Liver (tissue), 9 donors: ENCODE data around the gene NEK7. TPM values are rescaled to one million over a fixed set of nuclear protein-coding genes. Genes with fewer than 3 reads are reported as not detected.
A peak's percentile ranks its signal among the peaks of the same experiment; 100 is the strongest.
"Not testable (repeated sequence)": the region's sequence is repeated elsewhere in the genome, so short reads cannot be mapped to it uniquely, and the experiment has no call there.

ENCODE experiments used
- DNase-seq: peaks from one replicate; pipeline ENCODE4 v3.0.0-alpha.2; 2017; ENCODE audit warnings: low spot score
- H3K27ac ChIP-seq, 2 donors: one replicate each; pipeline ENCODE4 v1.7.0; 2013; ENCODE audit warnings: inconsistent platforms in 2 of 2, low read length in 2 of 2, control low read depth in 1 of 2, low read depth in 1 of 2, mild to moderate bottlenecking in 1 of 2
- H3K27me3 ChIP-seq, 4 donors: one replicate each; pipeline versions ENCODE4 v1.6.1 to v1.7.0; 2013; ENCODE audit warnings: low read length in 3 of 4, inconsistent platforms in 1 of 4, mild to moderate bottlenecking in 1 of 4, moderate library complexity in 1 of 4; ENCODE audit not compliant: control insufficient read depth in 4 of 4, insufficient read depth in 4 of 4
- H3K36me3 ChIP-seq, 4 donors: one replicate each; pipeline versions ENCODE4 v1.6.1 to v1.7.0; 2013; ENCODE audit warnings: low read length in 3 of 4, mild to moderate bottlenecking in 3 of 4, low read depth in 1 of 4, moderate library complexity in 1 of 4; ENCODE audit not compliant: control insufficient read depth in 4 of 4, insufficient read depth in 3 of 4
- H3K4me1 ChIP-seq, 4 donors: one replicate each; pipeline versions ENCODE4 v1.6.1 to v1.7.0; 2013; ENCODE audit warnings: low read length in 3 of 4, mild to moderate bottlenecking in 3 of 4, moderate library complexity in 1 of 4; ENCODE audit not compliant: control insufficient read depth in 4 of 4, insufficient read depth in 4 of 4
- H3K4me3 ChIP-seq, 3 donors: one replicate each; pipeline versions ENCODE4 v1.6.1 to v1.7.0; 2013; ENCODE audit warnings: low read length in 3 of 3, control low read depth in 1 of 3, low read depth in 1 of 3, mild to moderate bottlenecking in 1 of 3
- H3K9ac ChIP-seq, 2 donors: one replicate each; pipeline ENCODE4 v1.7.0; 2013; ENCODE audit warnings: low read length in 2 of 2, mild to moderate bottlenecking in 2 of 2, moderate library complexity in 2 of 2, control low read depth in 1 of 2, low read depth in 1 of 2
- H3K9me3 ChIP-seq, 4 donors: one replicate each; pipeline versions ENCODE4 v1.6.1 to v1.7.0; 2013; ENCODE audit warnings: low read length in 3 of 4; ENCODE audit not compliant: control insufficient read depth in 4 of 4
- FOXA1 ChIP-seq: IDR thresholded peaks from 2 replicates; pipeline ENCODE4 v1.6.1; 2016; ENCODE audit warnings: antibody characterized with exemption
- FOXA2 ChIP-seq: IDR thresholded peaks from 2 replicates; pipeline ENCODE4 v1.6.1; 2016; ENCODE audit warnings: antibody characterized with exemption
- HNF4A ChIP-seq, 2 donors: conservative IDR thresholded peaks; 2 replicates each; pipeline ENCODE4 v1.6.1; 2016; ENCODE audit warnings: antibody characterized with exemption in 2 of 2, mild to moderate bottlenecking in 2 of 2
- HNF4G ChIP-seq: IDR thresholded peaks from 2 replicates; pipeline ENCODE4 v1.6.1; 2016; ENCODE audit warnings: antibody characterized with exemption
- JUND ChIP-seq, 2 donors: IDR thresholded peaks; 2 replicates each; pipeline ENCODE4 v1.6.1; 2016; ENCODE audit warnings: antibody characterized with exemption in 2 of 2
- NR2F2 ChIP-seq: IDR thresholded peaks from 2 replicates; pipeline ENCODE4 v1.6.1; 2016; ENCODE audit warnings: antibody characterized with exemption
- RAD21 ChIP-seq, 2 donors: IDR thresholded peaks; 2 replicates each; pipeline ENCODE4 v1.6.1; 2016; ENCODE audit warnings: antibody characterized with exemption in 2 of 2, mild to moderate bottlenecking in 2 of 2
- RXRA ChIP-seq, 2 donors: IDR thresholded peaks; 2 replicates each; pipeline ENCODE4 v1.6.1; 2017 to 2018; ENCODE audit warnings: antibody characterized with exemption in 2 of 2, mild to moderate bottlenecking in 1 of 2
- YY1 ChIP-seq: IDR thresholded peaks from 2 replicates; pipeline ENCODE4 v1.6.1; 2016; ENCODE audit warnings: antibody characterized with exemption, mild to moderate bottlenecking
- WGBS: extraction: QIAGEN DNeasy Blood & Tissue Kit; methylation state at CpG from one replicate; pipeline ENCODE4 v1.1.7; 2013; 5-methylcytosine and 5-hydroxymethylcytosine counted together
- polyA plus RNA-seq, 2 donors: library from polyadenylated mRNA; stranded (reverse) in 1 of 2; unstranded in 1 of 2; fragments of 200-250 nt in 1 of 2; fragments of >200 nt in 1 of 2; fragmentation: Nextera tagmentation in 1 of 2; extraction: Ambion mirVana in 1 of 2; gene quantifications; one replicate each; pipeline versions ENCODE4 v1.2.1 to v1.2.3, GENCODE V29; 2013 to 2015
- total RNA-seq, 2 donors: library from RNA; depleted of rRNA; stranded (reverse); fragments of >200 nt; gene quantifications; one replicate each; pipeline ENCODE4 v1.2.3, GENCODE V29; 2014
- TF ChIP-seq, protein P1 (sequence below): IDR thresholded peaks from 2 replicates; pipeline ENCODE4 v1.6.1; 2016; ENCODE audit warnings: antibody characterized with exemption
- TF ChIP-seq, protein P2 (sequence below): IDR thresholded peaks from 2 replicates; pipeline ENCODE4 v1.6.1; 2016; ENCODE audit warnings: antibody characterized with exemption, mild to moderate bottlenecking
- TF ChIP-seq, protein P3 (sequence below): fragments of 150-350 bp; IDR thresholded peaks from 2 replicates; pipeline ENCODE4 v1.5.1; 2017; ENCODE audit warnings: improper control_type of control experiment, low read depth, low read length; ENCODE audit not compliant: missing input control
- donor health status: healthy.
- donor health status: healthy.
- donor health status: healthy.
- donor health status: healthy.
- donor health status: healthy.

The NEK7 gene
- total and polyA plus RNA-seq, 4 donors, result 9.2 to 34.4 (median 20.2) TPM

DNA sequence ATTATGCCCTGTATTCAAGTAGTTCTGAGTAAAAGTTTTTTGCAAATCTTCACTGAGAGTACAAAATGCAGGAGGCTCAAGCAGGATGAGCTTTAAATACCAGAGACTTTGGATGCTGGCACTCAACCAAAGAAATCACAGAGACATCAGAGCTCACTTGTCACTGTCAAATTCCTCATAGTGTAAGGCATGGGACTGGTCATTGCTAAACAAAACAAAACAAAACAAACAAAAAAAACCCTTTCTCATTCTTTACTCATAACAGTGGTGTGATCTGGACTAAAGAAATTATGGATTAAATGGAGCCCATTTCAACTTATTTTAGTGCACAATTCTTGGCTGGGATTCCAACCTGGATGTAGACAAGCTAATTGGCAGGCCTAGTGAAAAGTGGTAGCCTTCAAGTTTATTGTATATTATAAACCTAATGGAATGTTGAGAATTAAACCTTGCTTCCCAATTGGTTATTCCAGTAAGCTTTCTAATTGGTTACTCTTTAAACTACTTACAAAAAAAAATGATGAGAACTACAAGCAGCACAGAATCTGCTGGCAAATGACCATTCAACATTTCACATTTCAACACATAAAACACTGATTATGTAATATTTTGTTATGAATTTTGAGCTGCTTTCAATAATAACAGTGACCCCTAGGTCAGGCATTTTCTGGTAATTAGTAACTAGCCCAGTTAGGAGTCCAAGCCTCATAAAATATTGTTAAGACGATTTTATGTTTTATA lies 30.6 kb upstream of the NEK7 start:
- Histone ChIP-seq H3K27me3 (no peaks in the 10 kb centered on the region), H3K27ac (no peak overlapping the region), H3K4me1 (peaks cover 0 to 11% (median 5%) of the 10 kb centered on the region in 4 donors), H3K4me3 (no peak overlapping the region), H3K9me3 (no peaks in the 10 kb centered on the region), H3K36me3 (no peaks in the 10 kb centered on the region), H3K9ac (no peak overlapping the region)
- WGBS, result 25% methylated on average over 1 of the region's 1 CpG
- DNase-seq, result no peak
- TF ChIP-seq NR2F2, result peak; percentile 59
- TF ChIP-seq HNF4A (conservative IDR thresholded peaks at IDR 0.05), result no peak

DNA sequence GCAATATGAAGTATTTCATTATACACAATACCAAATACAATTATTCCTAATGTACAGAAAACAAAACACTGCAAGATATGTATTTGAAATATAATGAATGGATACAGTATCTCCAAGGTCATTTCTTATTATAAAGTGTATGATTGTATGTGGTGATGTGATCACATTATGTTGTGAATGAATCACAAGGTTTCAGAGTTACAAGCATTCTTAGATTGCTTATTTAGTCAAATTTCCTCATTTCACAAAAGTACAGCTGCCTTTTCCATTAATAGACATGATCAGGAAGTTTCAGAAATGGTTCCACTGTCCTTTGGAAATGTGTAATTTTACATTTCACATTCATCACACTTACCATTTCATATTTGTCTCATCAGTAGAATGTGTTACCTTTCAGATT lies 28.3 kb upstream of the NEK7 start:
- H3K9ac ChIP-seq, result no peak overlapping the region
- no peak overlapping the region for H3K4me3 ChIP-seq
- no peak overlapping the region for H3K27ac ChIP-seq
- no peaks in the 10 kb centered on the region for H3K27me3 ChIP-seq
- no peaks in the 10 kb centered on the region for H3K9me3 ChIP-seq
- TF ChIP-seq HNF4A (conservative IDR thresholded peaks at IDR 0.05), result no peak
- TF ChIP-seq YY1, result no peak
- TF ChIP-seq FOXA1, result no peak
- no peak for TF ChIP-seq RXRA (IDR thresholded peaks at IDR 0.05)
- TF ChIP-seq RAD21 (IDR thresholded peaks at IDR 0.05), result no peak
- TF ChIP-seq FOXA2, result no peak
- TF ChIP-seq JUND (IDR thresholded peaks at IDR 0.05), result no peak
- no peak for TF ChIP-seq NR2F2
- TF ChIP-seq, protein P1, sequence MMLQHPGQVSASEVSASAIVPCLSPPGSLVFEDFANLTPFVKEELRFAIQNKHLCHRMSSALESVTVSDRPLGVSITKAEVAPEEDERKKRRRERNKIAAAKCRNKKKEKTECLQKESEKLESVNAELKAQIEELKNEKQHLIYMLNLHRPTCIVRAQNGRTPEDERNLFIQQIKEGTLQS, result no peak
- peaks cover 0 to 11% (median 5%) of the 10 kb centered on the region in 4 donors for H3K4me1 ChIP-seq
- H3K36me3 ChIP-seq, result no peaks in the 10 kb centered on the region
- DNase-seq, result no peak

DNA sequence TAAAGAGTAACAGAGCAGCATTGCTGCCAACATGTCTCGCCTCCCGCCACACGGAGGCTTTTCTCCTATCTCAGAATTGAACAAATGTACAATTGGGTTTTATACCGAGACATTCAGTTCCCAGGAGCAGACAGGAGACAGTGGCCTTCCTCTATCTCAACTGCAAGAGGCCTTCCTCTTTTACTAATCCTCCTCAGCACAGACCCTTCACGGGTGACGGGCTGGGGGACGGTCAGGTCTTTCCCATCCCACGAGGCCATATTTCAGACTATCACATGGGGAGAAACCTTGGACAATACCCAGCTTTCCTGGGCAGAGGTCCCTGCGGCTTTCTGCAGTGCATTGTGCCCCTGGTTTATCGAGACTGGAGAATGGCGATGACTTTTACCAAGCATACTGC lies 26.7 kb upstream of the NEK7 start:
- H3K4me3 ChIP-seq, DNase-seq, H3K27me3 ChIP-seq, H3K9me3 ChIP-seq, H3K36me3 ChIP-seq, H3K27ac ChIP-seq, H3K9ac ChIP-seq: not testable (repeated sequence)
- 96% methylated on average over 11 of the region's 11 CpGs for WGBS
- H3K4me1 ChIP-seq, result peaks cover 0 to 11% (median 5%) of the 10 kb centered on the region in 4 donors

DNA sequence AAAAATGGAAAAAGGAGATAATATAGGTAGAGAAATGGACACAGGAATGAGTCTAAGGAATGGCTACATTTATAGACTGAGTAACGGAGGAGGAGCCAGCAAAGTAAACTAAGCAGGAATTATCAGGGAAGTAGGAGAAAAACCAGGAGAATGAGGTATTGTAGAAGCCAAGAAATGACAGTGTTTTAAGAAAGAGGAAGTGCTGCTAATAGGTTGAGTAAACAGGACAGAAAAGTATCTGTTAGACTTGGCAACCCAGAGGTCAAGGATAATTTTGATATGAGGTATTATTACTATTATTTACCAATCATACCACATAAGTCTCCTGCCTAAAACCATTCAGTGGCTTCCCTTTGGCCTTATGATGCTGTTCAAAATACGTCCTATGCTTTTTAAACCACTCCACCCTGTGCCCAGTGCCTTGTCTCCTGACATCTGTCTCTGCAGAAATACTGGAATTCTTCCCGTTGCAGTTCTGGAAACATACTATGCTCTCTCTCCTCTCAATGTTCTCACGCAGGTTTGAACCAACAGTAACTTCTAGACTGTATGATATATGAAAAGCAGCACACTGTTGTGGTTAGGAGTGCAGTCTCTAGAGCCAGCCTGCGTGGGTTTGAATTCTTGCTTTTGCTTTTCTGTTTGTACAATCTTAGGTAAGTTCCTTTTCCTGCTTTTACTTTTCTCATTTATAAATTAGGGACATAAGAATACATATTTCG lies 24.6 kb upstream of the NEK7 start:
- Histone ChIP-seq H3K9ac (no peak overlapping the region), H3K4me1 (no peaks in the 10 kb centered on the region), H3K9me3 (no peaks in the 10 kb centered on the region), H3K27me3 (no peaks in the 10 kb centered on the region), H3K36me3 (no peaks in the 10 kb centered on the region), H3K27ac (no peak overlapping the region), H3K4me3 (no peak overlapping the region)
- no peak for DNase-seq
- TF ChIP-seq FOXA1, result no peak
- TF ChIP-seq YY1, result no peak
- TF ChIP-seq, protein P2, sequence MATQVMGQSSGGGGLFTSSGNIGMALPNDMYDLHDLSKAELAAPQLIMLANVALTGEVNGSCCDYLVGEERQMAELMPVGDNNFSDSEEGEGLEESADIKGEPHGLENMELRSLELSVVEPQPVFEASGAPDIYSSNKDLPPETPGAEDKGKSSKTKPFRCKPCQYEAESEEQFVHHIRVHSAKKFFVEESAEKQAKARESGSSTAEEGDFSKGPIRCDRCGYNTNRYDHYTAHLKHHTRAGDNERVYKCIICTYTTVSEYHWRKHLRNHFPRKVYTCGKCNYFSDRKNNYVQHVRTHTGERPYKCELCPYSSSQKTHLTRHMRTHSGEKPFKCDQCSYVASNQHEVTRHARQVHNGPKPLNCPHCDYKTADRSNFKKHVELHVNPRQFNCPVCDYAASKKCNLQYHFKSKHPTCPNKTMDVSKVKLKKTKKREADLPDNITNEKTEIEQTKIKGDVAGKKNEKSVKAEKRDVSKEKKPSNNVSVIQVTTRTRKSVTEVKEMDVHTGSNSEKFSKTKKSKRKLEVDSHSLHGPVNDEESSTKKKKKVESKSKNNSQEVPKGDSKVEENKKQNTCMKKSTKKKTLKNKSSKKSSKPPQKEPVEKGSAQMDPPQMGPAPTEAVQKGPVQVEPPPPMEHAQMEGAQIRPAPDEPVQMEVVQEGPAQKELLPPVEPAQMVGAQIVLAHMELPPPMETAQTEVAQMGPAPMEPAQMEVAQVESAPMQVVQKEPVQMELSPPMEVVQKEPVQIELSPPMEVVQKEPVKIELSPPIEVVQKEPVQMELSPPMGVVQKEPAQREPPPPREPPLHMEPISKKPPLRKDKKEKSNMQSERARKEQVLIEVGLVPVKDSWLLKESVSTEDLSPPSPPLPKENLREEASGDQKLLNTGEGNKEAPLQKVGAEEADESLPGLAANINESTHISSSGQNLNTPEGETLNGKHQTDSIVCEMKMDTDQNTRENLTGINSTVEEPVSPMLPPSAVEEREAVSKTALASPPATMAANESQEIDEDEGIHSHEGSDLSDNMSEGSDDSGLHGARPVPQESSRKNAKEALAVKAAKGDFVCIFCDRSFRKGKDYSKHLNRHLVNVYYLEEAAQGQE, result no peak
- TF ChIP-seq, protein P3, sequence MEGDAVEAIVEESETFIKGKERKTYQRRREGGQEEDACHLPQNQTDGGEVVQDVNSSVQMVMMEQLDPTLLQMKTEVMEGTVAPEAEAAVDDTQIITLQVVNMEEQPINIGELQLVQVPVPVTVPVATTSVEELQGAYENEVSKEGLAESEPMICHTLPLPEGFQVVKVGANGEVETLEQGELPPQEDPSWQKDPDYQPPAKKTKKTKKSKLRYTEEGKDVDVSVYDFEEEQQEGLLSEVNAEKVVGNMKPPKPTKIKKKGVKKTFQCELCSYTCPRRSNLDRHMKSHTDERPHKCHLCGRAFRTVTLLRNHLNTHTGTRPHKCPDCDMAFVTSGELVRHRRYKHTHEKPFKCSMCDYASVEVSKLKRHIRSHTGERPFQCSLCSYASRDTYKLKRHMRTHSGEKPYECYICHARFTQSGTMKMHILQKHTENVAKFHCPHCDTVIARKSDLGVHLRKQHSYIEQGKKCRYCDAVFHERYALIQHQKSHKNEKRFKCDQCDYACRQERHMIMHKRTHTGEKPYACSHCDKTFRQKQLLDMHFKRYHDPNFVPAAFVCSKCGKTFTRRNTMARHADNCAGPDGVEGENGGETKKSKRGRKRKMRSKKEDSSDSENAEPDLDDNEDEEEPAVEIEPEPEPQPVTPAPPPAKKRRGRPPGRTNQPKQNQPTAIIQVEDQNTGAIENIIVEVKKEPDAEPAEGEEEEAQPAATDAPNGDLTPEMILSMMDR, result no peak
- TF ChIP-seq HNF4G, result no peak
- no peak for TF ChIP-seq RAD21 (IDR thresholded peaks at IDR 0.05)
- WGBS, result 82% methylated on average over 6 of the region's 6 CpGs
